HG03558 (cell line): ENCODE data around the gene VPS54.
A peak's percentile ranks its signal among the peaks of the same experiment; 100 is the strongest.
"Not testable (repeated sequence)": the region's sequence is repeated elsewhere in the genome, so short reads cannot be mapped to it uniquely, and the experiment has no call there.

Experiments used
- ATAC-seq: cut with Tn5 transposase; IDR thresholded peaks from one replicate; pipeline ENCODE4 v1.9.1; 2021; ENCODE audit warnings: moderate number of reproducible peaks; ENCODE audit not compliant: unreplicated experiment; ENCODE audit errors: extremely low read depth

VPS54 gene

DNA sequence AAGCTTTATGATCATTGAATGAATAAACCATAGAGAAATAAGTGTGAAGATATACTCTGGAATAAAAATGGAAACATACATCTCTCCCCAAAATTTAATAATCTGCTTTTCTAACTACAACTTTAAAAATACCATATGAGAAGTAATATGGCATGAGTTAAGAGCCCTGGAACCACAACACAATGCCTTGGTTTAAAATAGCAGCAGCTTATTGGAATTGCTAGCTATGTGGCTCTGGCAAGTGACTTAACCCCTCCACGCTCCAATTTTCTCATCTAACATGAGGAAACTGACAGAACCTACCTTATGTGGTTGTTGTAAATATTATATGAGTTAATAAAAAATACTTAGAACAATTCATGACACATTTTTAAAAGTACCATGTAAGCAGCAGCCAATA, 76.4 kb downstream of the VPS54 start:
- no peak for ATAC-seq

GRCh38 chr2:63932104-63932503, 87.1 kb downstream of the VPS54 start:
- ATAC-seq: not testable (repeated sequence)

GRCh38 chr2:63926815-63927214, 92.4 kb downstream of the VPS54 start:
- ATAC-seq: no peak

DNA sequence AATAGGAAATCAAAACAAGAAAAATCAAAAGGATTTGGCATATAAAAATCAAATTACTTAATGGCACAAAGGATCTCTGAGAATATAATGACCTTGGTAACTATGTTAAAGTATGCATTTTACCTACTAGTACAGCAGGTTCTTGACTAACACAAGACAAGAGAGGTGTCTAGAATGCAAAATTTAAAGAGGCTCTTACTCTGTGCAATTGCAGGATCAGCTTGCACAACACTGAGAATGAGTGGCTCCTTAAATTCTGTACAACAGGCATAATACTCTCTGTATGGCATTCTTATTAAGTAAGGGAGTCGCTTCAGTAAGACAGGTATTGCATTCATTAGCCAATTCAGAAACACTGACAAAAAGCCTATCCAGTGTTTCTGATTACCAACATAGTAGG, 104.9 kb downstream of the VPS54 start:
- no peak for ATAC-seq

DNA sequence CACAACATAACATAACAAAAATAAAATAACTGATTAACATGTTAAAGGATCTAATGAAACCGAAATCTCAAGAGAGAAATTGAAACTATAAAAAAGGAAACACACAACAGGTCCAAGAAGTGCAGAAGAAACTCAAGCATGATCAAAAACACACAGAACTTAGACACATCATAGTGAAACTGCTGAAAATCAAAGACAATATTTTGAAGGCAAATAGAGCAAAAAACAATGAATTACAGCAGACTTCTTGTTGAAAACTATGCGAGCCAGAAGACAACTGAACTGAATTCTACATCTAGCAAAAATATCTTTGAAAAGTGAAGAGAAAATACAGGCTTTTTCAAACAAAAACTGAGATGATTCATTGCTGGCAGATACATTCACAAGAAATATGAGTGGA, 116.2 kb downstream of the VPS54 start:
- peak; percentile 64 for ATAC-seq

DNA sequence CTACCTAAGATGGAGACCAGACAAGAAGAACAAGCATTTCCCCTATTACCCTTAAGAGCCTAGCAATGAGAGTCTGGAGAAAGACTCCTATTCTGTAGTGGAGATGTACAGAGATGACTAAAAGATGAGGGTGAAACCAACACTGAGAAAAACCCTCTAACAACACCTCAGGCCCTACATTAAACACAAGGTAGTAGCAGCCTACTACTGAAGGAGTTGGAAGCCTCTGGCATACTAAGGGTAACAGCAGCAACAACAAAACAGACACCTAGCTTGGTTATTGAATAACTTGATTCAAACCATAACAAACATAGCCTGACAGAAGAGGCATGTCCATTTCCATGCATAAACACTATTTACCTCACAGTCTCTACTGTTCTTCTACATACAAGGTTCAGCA, 117.1 kb downstream of the VPS54 start:
- no peak for ATAC-seq

DNA sequence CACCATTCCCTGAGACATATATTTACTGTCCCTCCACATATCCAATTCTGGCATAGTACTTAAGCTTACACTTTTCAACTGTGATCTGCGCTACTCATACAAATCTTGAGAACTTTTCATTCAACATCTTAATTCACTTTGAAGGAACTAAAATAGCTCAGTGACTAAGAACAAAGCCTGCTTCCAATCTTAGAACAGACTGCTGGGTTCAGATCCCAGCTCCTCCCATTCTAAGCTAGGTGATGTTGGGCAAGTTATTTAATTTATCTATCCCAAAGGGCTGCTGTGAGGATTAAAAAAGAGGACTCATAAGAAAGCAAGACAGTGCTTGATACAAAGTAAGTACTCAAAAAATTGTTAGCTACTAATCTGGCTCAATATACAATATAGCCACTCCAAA, 119.6 kb downstream of the VPS54 start:
- no peak for ATAC-seq

DNA sequence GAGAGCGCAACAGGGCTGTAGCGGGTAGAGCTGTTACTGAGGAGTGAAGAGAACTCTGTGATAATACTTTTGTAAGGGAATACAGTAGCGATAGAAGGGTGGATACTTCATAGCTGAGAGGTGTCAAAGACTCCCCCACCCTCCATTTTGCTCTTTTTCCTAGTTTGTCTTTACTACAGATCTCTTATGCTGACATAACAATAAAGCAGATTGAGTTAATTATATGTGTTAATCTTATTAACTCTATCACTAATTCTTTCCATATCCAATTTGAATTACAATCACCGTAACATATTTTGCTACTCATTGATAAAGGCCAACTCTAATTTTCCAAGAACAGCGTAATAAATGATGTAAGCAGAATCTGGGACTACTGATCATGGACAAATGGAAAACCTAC, 120.4 kb downstream of the VPS54 start:
- no peak for ATAC-seq

DNA sequence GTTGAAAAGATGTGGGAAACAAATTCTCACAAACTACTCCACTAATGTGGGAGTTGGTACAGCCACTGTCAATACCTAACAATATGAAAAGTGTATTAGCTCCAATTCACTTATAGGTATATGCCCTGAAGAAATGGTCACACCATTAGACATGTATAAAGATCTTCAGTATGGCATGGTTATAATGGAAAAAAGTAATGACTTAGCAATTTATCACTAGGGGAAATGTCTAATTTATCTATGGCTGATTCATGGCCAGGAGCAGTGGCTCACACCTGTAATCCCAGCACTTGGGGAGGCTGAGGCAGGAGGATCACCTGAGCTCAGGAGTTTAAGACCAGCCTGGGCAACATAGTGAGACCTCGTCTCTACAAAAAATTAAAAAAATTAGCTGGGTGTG, 125.1 kb downstream of the VPS54 start:
- no peak for ATAC-seq

DNA sequence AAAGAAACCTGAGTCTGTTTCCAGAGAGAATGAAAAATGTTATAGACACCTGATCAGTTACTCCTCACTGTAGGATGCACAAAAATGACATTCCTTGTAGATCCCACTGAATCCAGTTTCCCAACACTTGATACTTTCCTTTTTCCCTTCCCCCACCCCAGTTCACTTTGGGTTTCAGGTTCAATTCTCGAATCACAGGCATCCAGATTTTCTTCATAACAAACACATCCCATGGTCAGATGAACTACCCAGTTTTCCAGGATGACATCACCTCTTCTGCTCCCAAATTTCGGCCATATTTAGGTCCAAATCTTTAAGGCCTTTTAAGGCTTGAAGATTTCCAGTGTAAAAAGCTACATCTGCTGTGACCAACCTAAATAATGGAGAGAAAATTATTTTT, 126.1 kb downstream of the VPS54 start:
- no peak for ATAC-seq

- no peak for ATAC-seq
Observed at GRCh38 chr2:63891488-63892030, 127.7 kb downstream of the VPS54 start.

GRCh38 chr2:63890678-63891077, 128.6 kb downstream of the VPS54 start:
- ATAC-seq: no peak

GRCh38 chr2:63888490-63889402, 130.5 kb downstream of the VPS54 start:
- ATAC-seq: no peak

- no peak for ATAC-seq
Observed at GRCh38 chr2:63888053-63888452, 131.2 kb downstream of the VPS54 start.

- no peak for ATAC-seq
Observed at GRCh38 chr2:63886445-63886844, 132.8 kb downstream of the VPS54 start.

GRCh38 chr2:63882395-63883105, 136.7 kb downstream of the VPS54 start:
- no peak for ATAC-seq

- no peak for ATAC-seq
Observed at GRCh38 chr2:63881205-63881604, 138.0 kb downstream of the VPS54 start.

- ATAC-seq: no peak
Observed at GRCh38 chr2:63880625-63881024, 138.6 kb downstream of the VPS54 start.

DNA sequence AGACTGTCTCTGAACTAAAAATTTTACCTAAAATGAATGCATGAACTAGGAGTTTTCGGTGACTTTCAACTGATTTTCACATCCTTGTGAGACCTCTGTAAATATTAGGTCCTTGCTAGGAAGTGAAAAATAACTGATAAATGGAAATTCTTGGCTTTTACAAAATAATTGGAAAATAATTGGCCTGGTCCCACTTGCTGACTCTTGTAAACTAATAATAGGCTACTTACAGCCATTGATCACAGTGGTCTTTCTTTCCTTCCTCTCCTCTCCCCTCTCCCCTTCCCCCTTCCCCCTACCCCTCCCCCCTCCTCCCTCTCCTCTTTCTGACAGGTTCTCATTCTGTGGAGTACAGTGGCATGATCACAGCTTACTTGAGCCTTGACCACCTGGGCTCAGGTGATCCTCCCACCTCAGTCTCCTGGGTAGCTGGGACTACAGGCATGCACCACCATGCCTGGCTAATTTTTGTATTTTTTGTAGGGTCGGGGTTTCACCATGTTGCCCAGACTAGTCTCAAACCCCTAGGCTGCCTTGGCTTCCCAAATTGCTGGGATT, 139.3 kb downstream of the VPS54 start:
- no peak for ATAC-seq

GRCh38 chr2:63878486-63878885, 140.7 kb downstream of the VPS54 start:
- no peak for ATAC-seq

- no peak for ATAC-seq
Observed at GRCh38 chr2:63876311-63876710, 142.9 kb downstream of the VPS54 start.
